Inferior parietal cortex (tissue), 1 donor: ENCODE measurements around the gene FAHD1.
"Not testable (repeated sequence)": the region's sequence is repeated elsewhere in the genome, so short reads cannot be mapped to it uniquely, and the experiment has no call there.

Source experiments
- DNase-seq: peaks from one replicate; pipeline ENCODE4 v3.0.0-alpha.2; 2016; ENCODE audit errors: extremely low spot score

FAHD1 gene

DNA sequence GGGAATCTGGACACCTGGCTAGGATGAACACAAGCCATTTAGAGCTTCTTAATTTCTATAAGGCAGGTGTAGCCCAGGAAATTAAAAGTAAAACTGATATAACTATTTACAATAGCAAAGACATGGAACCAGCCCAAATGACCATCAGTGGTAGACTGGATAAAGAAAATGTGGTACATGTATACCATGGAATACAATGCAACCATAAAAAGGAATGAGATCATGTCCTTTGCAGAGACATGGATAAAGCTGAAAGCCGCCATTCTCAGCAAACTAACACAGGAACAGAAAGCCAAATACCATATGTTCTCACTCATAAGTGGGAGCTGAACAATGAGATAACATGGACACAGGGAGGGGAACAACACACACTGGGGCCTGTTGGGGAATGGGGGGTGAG lies 19.4 kb downstream of the FAHD1 start:
- no peak for DNase-seq

DNA sequence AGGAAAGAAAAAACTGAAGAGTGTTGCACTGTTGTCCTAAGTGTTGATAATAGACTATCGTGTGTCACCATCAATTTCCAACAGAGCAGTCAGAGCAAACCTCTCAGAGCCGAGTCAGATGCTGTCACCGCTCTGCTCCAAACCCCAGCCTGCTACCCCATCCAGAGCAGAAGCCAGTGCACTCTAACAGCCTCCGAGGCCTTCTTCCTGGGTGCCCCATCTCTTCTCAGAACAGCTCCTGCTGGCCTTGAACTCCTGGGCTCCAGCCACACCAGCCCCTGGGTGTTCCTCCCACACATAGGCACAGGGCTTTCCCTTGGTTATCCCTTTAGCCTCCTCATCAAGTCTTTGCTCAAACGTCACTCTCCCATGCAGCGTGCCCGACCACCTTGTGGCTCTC lies 24.0 kb downstream of the FAHD1 start:
- DNase-seq = no peak

DNA sequence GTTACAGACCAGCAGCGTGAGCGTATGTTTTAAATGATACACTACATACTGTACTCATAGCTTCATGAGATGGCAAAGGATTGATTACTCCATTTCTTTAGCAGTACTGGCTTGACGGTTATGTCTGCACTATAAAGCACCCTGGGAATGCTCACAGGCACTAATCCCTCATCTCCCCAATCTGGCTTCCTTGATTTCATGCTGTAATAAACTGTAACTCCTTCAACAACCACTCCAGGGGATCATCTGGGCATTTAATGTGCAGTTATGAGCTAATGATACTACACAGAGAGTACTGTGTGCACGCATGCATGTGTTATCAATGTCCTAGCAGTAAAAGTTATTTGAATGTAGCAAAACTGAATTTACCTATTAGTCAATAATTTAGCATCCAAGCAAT lies 24.8 kb downstream of the FAHD1 start:
- no peak for DNase-seq

DNA sequence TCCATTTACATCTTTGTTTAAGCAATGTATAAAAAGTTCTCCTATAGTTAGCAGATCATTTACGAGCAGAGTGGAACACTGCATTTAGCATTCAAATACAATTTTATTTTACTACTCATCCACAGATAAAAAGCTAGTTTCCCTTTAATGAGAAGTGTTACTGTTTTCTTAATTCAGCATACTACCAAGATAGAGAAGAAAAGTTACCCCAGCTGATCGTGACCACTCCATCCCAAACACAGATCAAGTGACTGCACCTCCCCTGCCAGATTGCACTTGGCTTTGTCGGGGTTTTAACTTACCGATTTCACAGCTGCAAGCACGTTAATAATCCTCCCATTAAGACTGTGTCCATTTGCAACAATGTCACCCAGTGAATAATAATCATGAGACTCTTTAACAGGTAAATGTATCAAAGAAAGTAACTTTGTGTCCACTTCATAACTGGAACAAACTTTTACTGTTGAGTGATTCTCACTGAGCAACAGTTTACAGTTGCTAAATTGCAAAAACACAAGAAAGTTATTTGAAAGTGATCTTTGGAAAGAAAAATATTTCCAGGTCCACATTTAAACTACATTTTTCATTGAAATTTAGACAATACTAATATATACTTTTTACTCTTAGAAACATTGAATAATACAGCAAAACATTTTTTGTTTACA lies 30.6 kb downstream of the FAHD1 start:
- no peak for DNase-seq

DNA sequence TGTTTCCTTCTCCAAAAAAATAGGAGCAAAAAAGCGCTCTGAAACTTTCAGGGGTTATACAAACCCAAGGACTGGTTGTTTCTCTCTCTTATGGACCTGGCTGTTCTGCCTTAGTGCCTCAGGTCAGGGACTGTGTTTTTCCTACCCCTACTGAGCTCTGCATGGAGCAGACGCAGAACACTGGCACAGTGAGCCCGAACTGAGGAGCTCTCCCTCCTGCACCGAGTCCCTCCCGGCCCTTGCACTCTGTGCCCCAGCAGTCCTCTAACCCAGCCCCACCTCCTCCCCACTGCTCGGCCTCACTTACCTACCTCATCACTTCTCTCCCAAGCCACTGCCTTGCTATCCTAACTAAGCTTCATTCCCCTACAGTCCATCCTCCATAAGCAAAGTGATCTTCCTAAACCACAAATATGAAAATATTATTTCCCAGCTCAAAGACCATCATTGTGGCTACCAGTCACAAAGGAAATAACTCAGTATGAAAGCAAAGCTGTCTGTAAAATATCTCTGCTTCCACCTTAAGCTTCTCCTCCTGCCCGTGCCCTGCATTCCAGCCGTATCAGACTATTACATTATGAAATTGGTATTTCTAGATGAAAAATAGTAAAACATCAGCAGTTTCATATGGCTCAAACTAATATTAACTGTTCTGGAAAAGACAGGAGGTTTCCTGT lies 31.3 kb downstream of the FAHD1 start:
- no peak for DNase-seq

DNA sequence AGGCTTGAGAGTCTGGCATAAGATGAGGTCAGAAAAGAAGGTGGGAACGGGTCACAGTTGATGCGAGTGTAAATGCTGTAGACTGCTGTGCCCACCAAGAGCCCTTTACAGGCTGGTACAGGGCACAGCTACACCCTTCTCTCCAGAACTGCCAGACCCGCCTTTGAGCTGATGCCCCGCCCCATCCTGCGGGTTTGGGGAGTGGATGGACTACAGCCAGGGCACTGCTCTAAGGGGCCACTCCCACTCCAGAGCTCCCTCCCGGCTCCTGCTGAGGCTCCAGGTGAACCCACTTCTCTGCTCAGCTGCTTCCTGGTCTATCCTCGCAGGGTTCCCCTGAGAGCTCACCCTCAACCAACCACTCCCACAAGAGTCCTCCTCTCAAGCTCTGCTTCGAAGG lies 32.6 kb downstream of the FAHD1 start:
- DNase-seq = no peak

DNA sequence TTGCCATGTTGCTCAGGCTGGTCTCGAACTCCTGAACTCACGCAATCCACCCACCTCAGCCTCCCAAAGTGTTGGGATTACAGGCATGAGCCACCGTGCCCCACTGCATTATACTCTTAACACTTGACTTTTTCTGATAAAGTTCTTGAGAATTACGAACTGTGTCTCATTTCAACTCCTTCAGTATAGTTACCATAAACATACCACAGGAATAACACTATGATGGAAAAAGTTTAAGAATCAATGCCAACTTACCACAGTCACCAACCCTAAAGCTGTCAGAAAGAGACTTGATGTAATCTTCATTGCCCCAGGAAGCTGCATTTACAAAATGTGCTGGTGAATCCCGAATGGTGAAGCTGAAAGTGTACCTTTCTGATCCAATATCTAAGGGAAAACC lies 34.7 kb downstream of the FAHD1 start:
- no peak for DNase-seq

DNA sequence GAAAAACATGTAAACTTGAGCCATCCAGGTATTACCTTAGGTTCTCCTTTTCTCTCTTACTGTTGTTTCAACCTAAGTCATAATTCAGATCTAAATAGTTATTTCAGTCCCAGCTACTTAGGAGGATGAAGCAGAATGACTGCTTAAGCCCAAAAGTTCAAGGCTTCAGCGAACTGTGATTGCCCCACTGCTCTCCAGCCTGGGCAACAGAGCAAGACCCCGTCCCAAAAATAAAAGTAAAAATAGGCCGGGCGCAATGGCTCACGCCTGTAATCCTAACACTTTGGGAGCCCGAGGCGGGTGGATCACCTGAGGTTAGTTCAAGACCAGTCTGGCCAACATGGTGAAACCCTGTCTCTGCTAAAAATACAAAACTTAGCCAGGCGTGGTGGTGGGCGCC lies 35.4 kb downstream of the FAHD1 start:
- no peak for DNase-seq

DNA sequence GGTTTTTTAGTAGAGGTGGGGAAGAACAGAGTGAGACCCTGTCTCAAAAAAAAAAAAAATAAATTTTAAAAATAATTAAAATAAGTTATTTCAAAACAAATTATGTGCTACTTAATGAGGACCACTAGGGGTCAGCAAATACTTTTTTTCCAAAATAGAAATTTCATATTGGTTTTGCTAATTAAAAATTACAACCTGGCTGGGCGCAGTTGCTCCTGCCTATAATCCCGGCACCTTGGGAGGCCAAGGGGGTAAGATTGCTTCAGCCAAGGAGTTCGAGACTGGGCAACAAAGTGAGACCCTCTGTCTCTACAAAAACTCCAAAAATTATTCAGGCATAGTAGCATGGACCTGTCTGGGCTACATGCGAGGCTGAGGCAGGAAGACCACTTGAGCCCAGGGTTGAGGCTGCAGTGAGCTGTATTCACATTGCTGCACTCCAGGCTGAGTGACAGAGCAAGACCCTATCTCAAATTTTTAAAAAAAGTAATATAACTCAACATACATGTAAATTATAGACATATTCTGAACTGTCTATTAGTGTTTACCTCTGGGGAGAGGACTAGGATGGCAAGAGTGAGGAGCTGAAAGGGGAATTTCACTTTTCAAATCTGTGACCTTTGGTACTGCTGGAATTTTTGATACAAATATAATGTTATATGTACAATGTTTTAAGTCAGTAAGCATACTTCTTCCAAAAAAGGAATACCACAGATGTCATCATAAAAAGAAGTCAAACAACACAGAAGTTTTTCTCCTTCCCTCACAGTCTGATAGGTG lies 36.9 kb downstream of the FAHD1 start:
- DNase-seq = peak; percentile 54

DNA sequence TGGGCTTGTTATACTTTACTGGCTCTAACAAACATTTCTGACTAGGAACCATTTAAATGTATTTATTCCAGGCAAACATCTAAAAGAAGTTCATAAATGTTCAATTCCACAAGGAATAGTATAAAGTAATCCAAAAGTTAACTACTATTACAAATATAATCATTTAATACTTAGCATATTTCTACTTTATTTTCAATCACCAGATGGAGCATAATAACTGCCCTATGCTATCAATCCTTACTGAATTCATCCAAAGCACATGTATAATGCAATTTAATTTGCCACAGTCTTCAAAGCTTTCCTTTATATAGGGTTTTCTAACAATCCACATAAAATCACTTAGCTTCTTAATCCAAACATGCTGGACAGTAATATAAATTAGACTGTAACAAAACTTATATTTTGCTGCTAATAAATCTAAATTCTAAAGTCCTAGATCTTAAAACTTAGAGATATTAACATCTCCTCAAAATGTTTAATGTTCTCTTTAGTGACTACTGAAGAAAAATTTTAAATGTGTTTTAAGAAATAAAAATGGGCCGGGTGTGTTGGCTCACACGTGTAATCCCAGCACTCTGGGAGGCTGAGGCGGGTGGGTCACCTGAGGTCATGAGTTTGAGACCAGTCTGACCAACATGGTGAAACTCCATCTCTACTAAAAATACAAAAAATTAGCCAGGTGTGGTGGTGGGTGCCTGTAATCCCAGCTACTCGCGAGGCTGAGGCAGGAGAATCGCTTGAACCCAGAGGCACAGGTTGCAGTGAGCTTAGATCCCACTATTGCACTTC lies 39.1 kb downstream of the FAHD1 start:
- DNase-seq = no peak

DNA sequence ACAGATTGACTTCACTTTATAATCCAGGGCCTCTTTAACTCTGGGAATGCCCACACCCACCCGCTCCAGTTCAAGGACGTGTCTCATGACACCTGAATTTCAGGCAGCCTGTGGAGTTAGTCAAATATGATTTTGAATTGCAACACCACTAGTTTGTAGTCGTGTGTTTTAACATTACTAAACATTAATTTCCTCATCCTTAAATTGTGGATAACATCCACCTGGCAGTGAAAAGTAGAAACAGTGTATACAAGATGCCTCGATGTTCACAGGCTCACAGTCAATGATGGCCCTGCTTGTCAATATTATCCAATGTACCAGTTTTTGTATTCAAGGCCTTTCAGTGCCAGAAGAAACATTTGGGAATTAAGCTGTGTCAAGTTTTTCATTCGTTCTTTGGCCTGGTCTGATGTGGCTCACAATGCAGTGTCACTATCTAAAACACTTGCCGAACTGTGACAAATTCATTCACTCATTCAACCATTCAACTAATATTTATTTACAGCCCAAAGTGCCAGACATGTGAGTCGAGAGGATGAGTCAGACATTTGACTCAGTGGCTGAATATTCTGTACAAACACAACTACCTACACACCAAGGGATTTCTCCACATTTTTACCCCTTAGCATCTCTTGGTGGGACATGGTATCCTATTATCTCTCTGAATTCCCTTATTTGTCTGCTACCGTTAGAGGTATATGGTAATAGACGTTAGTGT lies 43.5 kb downstream of the FAHD1 start:
- DNase-seq = no peak

DNA sequence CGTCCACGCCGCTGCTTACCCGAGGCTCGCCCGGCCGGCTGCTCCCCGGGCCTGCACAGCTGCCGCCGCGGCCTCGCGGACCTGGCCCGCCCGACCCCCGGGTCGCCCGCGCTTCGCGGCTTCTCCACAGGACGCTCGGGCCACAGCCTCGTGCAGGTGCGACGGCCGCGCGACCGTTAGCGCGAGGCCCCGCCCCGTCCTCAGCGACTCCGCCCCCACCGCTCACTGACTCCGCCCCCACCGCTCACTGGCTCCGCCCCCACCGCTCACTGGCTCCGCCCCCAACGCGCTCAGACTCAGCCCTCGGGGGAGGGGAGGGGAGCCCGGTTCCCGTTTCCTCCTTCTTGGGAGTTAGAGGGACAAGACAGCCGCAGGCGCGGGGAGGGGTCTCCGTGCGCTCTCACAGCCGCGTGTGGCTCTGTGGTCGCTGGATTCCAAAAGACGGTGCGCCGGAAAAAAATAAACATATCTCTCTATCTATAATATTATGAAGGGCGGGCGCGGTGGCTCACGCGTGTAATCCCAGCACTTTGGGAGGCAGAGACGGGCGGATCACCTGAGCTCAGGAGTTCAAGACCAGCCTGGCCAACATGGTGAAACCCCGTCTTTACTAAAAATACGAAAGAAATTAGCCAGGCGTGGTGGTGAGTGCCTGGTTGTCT lies 45.1 kb downstream of the FAHD1 start, which contains the start of gene MEIOB:
TSS of gene MEIOB (minus strand) at position 191 of the 662 bp plus-strand sequence. CDS start 3,989 bp downstream, outside the sequence.
- no peak for DNase-seq

DNA sequence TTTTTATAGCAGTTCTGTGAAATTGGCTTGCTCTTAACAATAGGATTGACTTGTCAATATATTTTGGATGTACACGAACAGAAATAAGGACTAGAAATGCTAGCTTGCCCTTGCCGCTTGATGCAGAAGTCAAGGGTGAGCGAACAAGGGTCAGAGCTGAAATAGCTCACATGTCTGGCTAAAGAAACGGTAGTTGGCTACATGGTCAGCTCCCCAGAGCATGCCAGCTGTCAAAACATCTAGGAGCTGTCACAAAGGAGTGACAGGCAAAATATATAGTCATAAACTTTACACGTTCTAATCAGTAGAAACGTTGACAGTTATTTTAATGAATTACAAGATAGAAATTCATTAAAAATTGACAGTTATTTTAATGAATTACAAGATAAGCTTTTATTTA lies 47.8 kb downstream of the FAHD1 start:
- no peak for DNase-seq

DNA sequence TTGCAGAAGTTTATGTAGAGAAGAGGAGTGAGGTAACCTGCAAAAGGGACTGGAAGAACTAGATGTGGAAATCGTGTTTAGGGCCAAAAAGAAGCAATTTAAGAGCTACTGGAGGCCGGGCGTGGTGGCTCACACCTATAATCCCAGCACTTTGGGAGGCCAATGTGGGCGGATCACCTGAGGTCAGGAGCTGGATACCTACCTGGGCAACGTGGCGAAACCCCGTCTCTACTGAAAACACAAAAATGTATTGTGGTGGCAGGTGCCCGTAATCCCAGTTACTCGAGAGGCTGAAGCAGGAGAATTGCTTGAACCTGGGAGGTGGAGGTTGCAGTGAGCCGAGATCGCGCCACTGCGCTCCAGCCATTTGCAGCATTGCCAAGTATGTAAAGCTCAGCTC lies 49.1 kb downstream of the FAHD1 start:
- not testable (repeated sequence) for DNase-seq

DNA sequence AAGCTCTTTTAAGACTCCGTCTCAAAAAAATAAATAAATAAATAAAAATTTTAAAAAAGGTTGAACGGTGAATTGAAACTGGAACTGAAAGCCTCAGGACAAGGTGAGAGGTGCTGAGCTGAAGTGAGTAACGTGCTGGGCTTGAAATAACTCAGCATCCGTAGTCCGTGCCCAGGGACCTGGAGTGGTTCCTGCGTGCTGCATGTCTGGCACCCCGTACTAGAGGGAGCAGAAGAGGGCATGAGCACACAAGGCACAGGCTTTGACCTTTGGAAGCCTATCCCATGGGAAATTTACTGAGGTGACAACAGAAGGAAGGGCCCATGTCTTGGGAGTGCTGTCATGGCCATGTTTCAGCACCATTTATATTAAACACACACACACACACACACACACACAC lies 49.5 kb downstream of the FAHD1 start:
- no peak for DNase-seq

DNA sequence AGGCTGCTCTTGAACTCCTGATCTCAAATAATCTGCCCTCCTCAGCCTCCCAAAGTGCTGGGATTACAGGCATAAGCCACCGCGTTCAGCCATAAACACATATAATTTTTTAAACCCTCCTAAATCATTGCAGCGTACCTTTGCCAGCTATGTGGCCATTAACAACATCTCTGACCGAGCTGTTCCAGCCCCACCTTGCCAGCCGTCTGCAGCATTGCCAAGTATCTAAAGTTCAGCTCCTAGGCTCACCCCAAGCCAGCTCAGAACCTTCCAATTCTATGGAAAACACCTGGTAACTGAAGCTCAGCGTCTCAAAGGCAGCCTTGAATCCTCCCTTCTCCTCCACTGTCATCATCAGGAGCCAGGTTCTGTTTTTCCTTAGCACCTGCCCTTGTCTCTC lies 50.1 kb downstream of the FAHD1 start:
- no peak for DNase-seq

DNA sequence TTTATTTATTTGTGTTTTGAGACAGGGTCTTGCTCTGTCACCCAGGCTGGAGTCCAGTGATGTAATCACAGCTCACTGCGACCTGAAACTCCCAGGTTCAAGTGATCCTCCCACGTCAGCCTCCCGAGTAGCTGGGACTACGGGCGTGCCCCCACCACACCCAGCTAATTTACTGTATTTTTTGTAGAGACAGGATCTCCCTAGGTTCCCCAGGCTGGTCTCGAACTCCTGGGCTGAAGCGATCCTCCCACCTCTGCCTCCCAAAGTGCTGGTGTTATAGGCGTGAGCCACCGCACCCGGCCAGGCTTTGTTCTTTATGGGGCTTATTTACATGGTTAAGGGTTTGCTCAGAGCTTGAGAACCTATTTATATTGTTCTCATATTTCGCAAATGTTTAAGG lies 50.8 kb downstream of the FAHD1 start:
- no peak for DNase-seq

DNA sequence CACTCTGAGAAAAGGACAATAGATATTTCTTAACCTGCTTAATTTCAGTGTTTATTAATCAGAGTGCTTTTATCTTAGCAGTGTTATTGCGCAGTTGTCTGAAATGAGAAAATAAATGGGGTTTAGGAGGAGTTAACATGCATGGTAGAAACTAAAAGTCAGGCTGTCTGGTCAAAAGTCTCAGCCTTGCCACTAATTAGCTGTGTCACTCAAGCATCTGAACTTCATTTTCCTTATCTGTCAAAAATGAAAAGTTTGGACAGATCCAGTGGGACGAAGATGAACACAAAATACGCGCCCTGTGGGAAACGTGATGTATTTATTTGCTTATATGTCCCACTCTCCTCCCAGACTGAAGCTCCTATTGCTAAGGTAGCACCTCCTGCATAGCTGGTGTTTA lies 51.2 kb downstream of the FAHD1 start:
- DNase-seq = no peak
